OCI-LY7 (cell line): ENCODE measurements around the gene LCN6. TPM values are rescaled to one million over a fixed set of nuclear protein-coding genes. Genes with fewer than 3 reads are reported as not detected.

ENCODE experiments used
- BruUV-seq: library from RNA; stranded (reverse); fragments of 400-500 nt; replicated peaks from 2 replicates; lab custom pipeline; 2021; lab: Mats Ljungman, UMichigan
- CTCF ChIA-PET: fragments of 300-600 bp; sonication (Branson Sonifier 250); formaldehyde crosslinking; loops from one replicate; lab custom pipeline; 2022; ENCODE audit warnings: antibody characterized with exemption; ENCODE audit not compliant: unreplicated experiment; lab: Charles Lee
- POLR2A ChIA-PET: fragments of 300-600 bp; sonication (Branson Sonifier 250); formaldehyde crosslinking; loops from one replicate; lab custom pipeline; 2022; ENCODE audit warnings: antibody characterized with exemption; lab: Charles Lee
- DNase-seq: peaks from one replicate; pipeline ENCODE4 v3.0.0-alpha.2; 2015; ENCODE audit warnings: low spot score
- H2AFZ ChIP-seq: fragments of 200-600 bp; sonication (generic), shearing (Covaris generic); 2 replicates; pipeline ENCODE4 v1.6.1; 2014; ENCODE audit warnings: mild to moderate bottlenecking, antibody characterized with exemption, low read length, moderate library complexity
- H3K27ac ChIP-seq: fragments of 200-600 bp; sonication (generic); 2 replicates; pipeline ENCODE4 v1.5.1; 2014; ENCODE audit warnings: mixed run types, low read depth, mild to moderate bottlenecking, moderate library complexity, low read length, inconsistent platforms; ENCODE audit not compliant: poor library complexity, severe bottlenecking
- H3K36me3 ChIP-seq: fragments of 200-600 bp; sonication (generic); 2 replicates; pipeline ENCODE4 v1.6.1; 2014; ENCODE audit warnings: mild to moderate bottlenecking, antibody characterized with exemption, low read length, moderate library complexity, mixed read lengths; ENCODE audit not compliant: insufficient read depth
- H3K4me1 ChIP-seq: fragments of 200-600 bp; sonication (generic); 2 replicates; pipeline ENCODE4 v1.5.1; 2014; ENCODE audit warnings: mild to moderate bottlenecking, low read length; ENCODE audit not compliant: insufficient read depth, poor library complexity, severe bottlenecking
- H3K4me2 ChIP-seq: fragments of 200-600 bp; sonication (generic); 2 replicates; pipeline ENCODE4 v1.6.1; 2014; ENCODE audit warnings: mild to moderate bottlenecking, low read length
- H3K4me3 ChIP-seq: fragments of 200-600 bp; sonication (generic); 2 replicates; pipeline ENCODE4 v1.5.1; 2014; ENCODE audit warnings: mild to moderate bottlenecking, low read depth, low read length; ENCODE audit not compliant: poor library complexity, severe bottlenecking
- H3K79me2 ChIP-seq: fragments of 200-600 bp; sonication (generic); 2 replicates; pipeline ENCODE4 v1.6.1; 2016; ENCODE audit warnings: low read depth, mild to moderate bottlenecking, low read length, moderate library complexity, mixed read lengths; ENCODE audit not compliant: insufficient read depth
- H3K9me2 ChIP-seq: fragments of 200-600 bp; sonication (generic); 2 replicates; pipeline ENCODE4 v1.6.1; 2016; ENCODE audit warnings: mild to moderate bottlenecking, low read length, mixed read lengths; ENCODE audit not compliant: insufficient read depth
- H3K9me3 ChIP-seq: fragments of 200-600 bp; sonication (generic); 2 replicates; pipeline ENCODE4 v1.6.1; 2014; ENCODE audit warnings: mild to moderate bottlenecking, mixed run types, low read length, mixed read lengths
- H4K20me1 ChIP-seq: fragments of 200-600 bp; sonication (generic); 2 replicates; pipeline ENCODE4 v1.6.1; 2014; ENCODE audit warnings: mild to moderate bottlenecking, antibody characterized with exemption, low read length, moderate library complexity, mixed read lengths; ENCODE audit not compliant: insufficient read depth
- EZH2phosphoT487 ChIP-seq: fragments of 200-600 bp; sonication (generic); IDR thresholded peaks from 2 replicates; pipeline ENCODE4 v1.6.1; 2018; ENCODE audit warnings: low read depth, borderline replicate concordance, mild to moderate bottlenecking, mixed run types, antibody characterized with exemption, low read length, moderate library complexity, mixed read lengths
- intact Hi-C: fragments of 100-400 bp; cut with micrococcal nuclease; formaldehyde crosslinking; loops from one replicate; pipeline ENCODE4 v1.10.0; 2022; ENCODE audit not compliant: unreplicated experiment
- total RNA-seq, 2 experiments: library from RNA; depleted of rRNA in 1 of 2; stranded (reverse); fragments of >200 nt in 1 of 2; shearing (Covaris generic) in 1 of 2; gene quantifications; 2 replicates each; pipeline ENCODE4 v1.2.3, GENCODE V29; 2014 to 2022
- TF ChIP-seq, protein P1 (sequence below): fragments of 200-600 bp; sonication (generic); conservative IDR thresholded peaks from 2 replicates; pipeline ENCODE4 v1.5.1; 2014; ENCODE audit warnings: mild to moderate bottlenecking, antibody characterized with exemption, low read length, moderate library complexity, mixed read lengths

The LCN6 gene
- total RNA-seq, 2 experiments from 2014 or later = not detected

GRCh38 chr9:136791516-136792276, 43.4 kb upstream of the LCN6 start:
- Histone ChIP-seq H3K36me3 (no peaks in the 10 kb centered on the region), H2AFZ (peak overlapping the region; percentile 35; the same call in 1 of the 2 replicates), H3K79me2 (no peaks in the 10 kb centered on the region), H4K20me1 (no peaks in the 10 kb centered on the region), H3K4me2 (peak overlapping the region; percentile 71), H3K27ac (peak overlapping the region; percentile 70), H3K9me3 (no peaks in the 10 kb centered on the region), H3K9me2 (no peaks in the 10 kb centered on the region), H3K4me1 (peaks cover 34% of the 10 kb centered on the region), H3K4me3 (peak overlapping the region; percentile 72)
- POLR2A ChIA-PET = interaction anchor here (0.6 kb wide), 1 partner anchor 56 kb away, joined by 4 read pairs; no protein-coding TSS in a partner anchor
- CTCF ChIA-PET = no interaction called here
- TF ChIP-seq EZH2phosphoT487 = no peak
- TF ChIP-seq, protein P1, sequence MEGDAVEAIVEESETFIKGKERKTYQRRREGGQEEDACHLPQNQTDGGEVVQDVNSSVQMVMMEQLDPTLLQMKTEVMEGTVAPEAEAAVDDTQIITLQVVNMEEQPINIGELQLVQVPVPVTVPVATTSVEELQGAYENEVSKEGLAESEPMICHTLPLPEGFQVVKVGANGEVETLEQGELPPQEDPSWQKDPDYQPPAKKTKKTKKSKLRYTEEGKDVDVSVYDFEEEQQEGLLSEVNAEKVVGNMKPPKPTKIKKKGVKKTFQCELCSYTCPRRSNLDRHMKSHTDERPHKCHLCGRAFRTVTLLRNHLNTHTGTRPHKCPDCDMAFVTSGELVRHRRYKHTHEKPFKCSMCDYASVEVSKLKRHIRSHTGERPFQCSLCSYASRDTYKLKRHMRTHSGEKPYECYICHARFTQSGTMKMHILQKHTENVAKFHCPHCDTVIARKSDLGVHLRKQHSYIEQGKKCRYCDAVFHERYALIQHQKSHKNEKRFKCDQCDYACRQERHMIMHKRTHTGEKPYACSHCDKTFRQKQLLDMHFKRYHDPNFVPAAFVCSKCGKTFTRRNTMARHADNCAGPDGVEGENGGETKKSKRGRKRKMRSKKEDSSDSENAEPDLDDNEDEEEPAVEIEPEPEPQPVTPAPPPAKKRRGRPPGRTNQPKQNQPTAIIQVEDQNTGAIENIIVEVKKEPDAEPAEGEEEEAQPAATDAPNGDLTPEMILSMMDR = peak; percentile 100
- intact Hi-C loops = loop anchor here (2.0 kb wide), 2 partner anchors 15 to 237 kb away; partner anchors contain the start of genes ABCA2 and RABL6
- peak; percentile 72 for DNase-seq
- BruUV-seq = no TSS peak

- Histone ChIP-seq H3K4me1 (peaks cover 26% of the 10 kb centered on the region), H4K20me1 (no peaks in the 10 kb centered on the region), H3K4me2 (peak within 1 kb of the TSS; percentile 71), H2AFZ (peak within 1 kb of the TSS; percentile 35; the same call in 1 of the 2 replicates), H3K79me2 (no peaks in the 10 kb centered on the region), H3K4me3 (peak within 1 kb of the TSS; percentile 72), H3K27ac (peak within 1 kb of the TSS; percentile 70), H3K9me2 (no peaks in the 10 kb centered on the region), H3K9me3 (no peaks in the 10 kb centered on the region), H3K36me3 (no peaks in the 10 kb centered on the region)
- ChIA-PET POLR2A (interaction anchor here (0.6 to 1.0 kb wide), 3 partner anchors 18 to 157 kb away, joined by 3 to 4 read pairs (median 4); no protein-coding TSS in a partner anchor), CTCF (interaction anchor here (0.5 to 0.8 kb wide), 2 partner anchors 24 to 239 kb away, joined by 3 read pairs; no protein-coding TSS in a partner anchor)
- TF ChIP-seq EZH2phosphoT487 = no peak
- TF ChIP-seq, protein P1 = no peak
- intact Hi-C loops = loop anchor here (1.0 to 2.0 kb wide), 4 partner anchors 16 to 238 kb away; partner anchors contain the start of genes ABCA2, FBXW5 and RABL6
- DNase-seq = peak; percentile 99
- BruUV-seq = no TSS peak
Measured at GRCh38 chr9:136790640-136791515, 42.6 kb upstream of the LCN6 start, which contains the start of gene TMEM141. Gene TMEM141 (plus strand): TSS chr9:136791344. CDS start chr9:136791371, 27 bp downstream.
